Tibial nerve (tissue), 4 donors: ENCODE results near the gene MTFMT. TPM values are rescaled to one million over a fixed set of nuclear protein-coding genes. Genes with fewer than 3 reads are reported as not detected.

Source experiments
- DNase-seq, 2 donors: peaks; one replicate each; pipeline ENCODE4 v3.0.0-alpha.2; 2019; ENCODE audit warnings: low spot score in 2 of 2
- H3K27ac ChIP-seq, 4 donors: fragments of 200-600 bp; sonication (generic) in 3 of 4; one replicate each; pipeline ENCODE4 v1.5.1; 2017 to 2019; ENCODE audit warnings: mild to moderate bottlenecking in 1 of 4
- H3K27me3 ChIP-seq, 2 donors: fragments of 200-600 bp; sonication (generic) in 1 of 2; one replicate each; pipeline versions ENCODE4 v1.5.1 to v1.6.0; 2017 to 2019
- H3K36me3 ChIP-seq, 3 donors: fragments of 200-600 bp; sonication (generic); one replicate each; pipeline ENCODE4 v1.5.1; 2018 to 2019
- H3K4me1 ChIP-seq, 4 donors: fragments of 200-600 bp; sonication (generic) in 3 of 4; one replicate each; pipeline ENCODE4 v1.5.1; 2017 to 2019
- H3K4me3 ChIP-seq, 4 donors: fragments of 200-600 bp; sonication (generic) in 3 of 4; one replicate each; pipeline ENCODE4 v1.5.1; 2017 to 2019; ENCODE audit warnings: mild to moderate bottlenecking in 1 of 4, moderate library complexity in 1 of 4
- H3K9me3 ChIP-seq, 4 donors: fragments of 200-600 bp; sonication (generic) in 3 of 4; one replicate each; pipeline ENCODE4 v1.5.1; 2017 to 2019
- EP300 ChIP-seq, 2 donors: sonication (generic); formaldehyde crosslinking; IDR thresholded peaks; one replicate each; pipeline ENCODE4 v1.6.1; 2017; ENCODE audit warnings: antibody characterized with exemption in 2 of 2, mild to moderate bottlenecking in 1 of 2
- POLR2A ChIP-seq, 2 donors: fragments of 450-650 bp; IDR thresholded peaks; one replicate each; pipeline ENCODE4 v1.6.1; 2017; ENCODE audit warnings: antibody characterized with exemption in 2 of 2, mild to moderate bottlenecking in 2 of 2, moderate library complexity in 2 of 2
- WGBS, 2 donors: methylation state at CpG; one replicate each; pipeline ENCODE4 v1.1.5; 2018; 5-methylcytosine and 5-hydroxymethylcytosine counted together
- total RNA-seq, 4 donors: library from RNA; depleted of rRNA; stranded (reverse); fragments of >200 nt; gene quantifications; one replicate each; pipeline ENCODE4 v1.1.0, GENCODE V29; 2016
- TF ChIP-seq, protein P1 (sequence below), 5 experiments: fragments of 200-600 bp in 3 of 5; fragments of 450-650 bp in 2 of 5; sonication (generic) in 3 of 5; IDR thresholded peaks; one replicate each; pipeline ENCODE4 v1.5.1; 2016 to 2019; ENCODE audit warnings: antibody characterized with exemption in 5 of 5, mild to moderate bottlenecking in 3 of 5, moderate library complexity in 2 of 5

MTFMT gene
- total RNA-seq, 4 donors from 2014 or later = 36.8 to 45.7 (median 41.2) TPM

DNA sequence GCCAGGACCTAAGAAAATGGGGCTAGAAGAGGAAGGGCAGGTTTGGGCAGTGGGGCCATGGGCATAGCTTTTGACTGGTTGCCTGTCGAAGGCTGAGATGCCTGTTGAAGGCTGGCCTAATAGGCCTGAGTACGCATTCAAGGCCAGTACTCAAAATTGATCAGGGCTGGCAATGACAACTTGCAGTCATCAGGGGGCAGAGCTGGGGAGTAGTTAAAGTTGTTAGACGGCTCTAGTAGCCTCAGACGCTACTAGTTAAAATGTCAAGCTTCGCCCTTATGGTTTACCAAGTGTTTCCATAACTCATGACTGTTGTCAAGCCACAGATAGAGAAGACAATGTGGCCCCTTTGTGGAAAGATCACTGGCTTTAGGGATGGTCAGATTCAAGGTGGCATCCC lies 68.4 kb downstream of the MTFMT start:
- 79 to 91% methylated on average over 5 of the region's 5 CpGs for whole genome bisulfite sequencing, 2 donors
- DNase-seq = no peak
- no peak overlapping the region for H3K4me3 ChIP-seq
- TF ChIP-seq, protein P1, sequence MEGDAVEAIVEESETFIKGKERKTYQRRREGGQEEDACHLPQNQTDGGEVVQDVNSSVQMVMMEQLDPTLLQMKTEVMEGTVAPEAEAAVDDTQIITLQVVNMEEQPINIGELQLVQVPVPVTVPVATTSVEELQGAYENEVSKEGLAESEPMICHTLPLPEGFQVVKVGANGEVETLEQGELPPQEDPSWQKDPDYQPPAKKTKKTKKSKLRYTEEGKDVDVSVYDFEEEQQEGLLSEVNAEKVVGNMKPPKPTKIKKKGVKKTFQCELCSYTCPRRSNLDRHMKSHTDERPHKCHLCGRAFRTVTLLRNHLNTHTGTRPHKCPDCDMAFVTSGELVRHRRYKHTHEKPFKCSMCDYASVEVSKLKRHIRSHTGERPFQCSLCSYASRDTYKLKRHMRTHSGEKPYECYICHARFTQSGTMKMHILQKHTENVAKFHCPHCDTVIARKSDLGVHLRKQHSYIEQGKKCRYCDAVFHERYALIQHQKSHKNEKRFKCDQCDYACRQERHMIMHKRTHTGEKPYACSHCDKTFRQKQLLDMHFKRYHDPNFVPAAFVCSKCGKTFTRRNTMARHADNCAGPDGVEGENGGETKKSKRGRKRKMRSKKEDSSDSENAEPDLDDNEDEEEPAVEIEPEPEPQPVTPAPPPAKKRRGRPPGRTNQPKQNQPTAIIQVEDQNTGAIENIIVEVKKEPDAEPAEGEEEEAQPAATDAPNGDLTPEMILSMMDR (IDR thresholded peaks at IDR 0.05) = no peak
- TF ChIP-seq EP300 (IDR thresholded peaks at IDR 0.05) = no peak
- no peak for TF ChIP-seq POLR2A (IDR thresholded peaks at IDR 0.05)
- H3K36me3 ChIP-seq = peaks cover 0 to 94% (median 24%) of the 10 kb centered on the region in 3 donors
- no peaks in the 10 kb centered on the region for H3K4me1 ChIP-seq
- no peak overlapping the region for H3K27ac ChIP-seq
- H3K9me3 ChIP-seq = no peaks in the 10 kb centered on the region
- H3K27me3 ChIP-seq = no peaks in the 10 kb centered on the region

DNA sequence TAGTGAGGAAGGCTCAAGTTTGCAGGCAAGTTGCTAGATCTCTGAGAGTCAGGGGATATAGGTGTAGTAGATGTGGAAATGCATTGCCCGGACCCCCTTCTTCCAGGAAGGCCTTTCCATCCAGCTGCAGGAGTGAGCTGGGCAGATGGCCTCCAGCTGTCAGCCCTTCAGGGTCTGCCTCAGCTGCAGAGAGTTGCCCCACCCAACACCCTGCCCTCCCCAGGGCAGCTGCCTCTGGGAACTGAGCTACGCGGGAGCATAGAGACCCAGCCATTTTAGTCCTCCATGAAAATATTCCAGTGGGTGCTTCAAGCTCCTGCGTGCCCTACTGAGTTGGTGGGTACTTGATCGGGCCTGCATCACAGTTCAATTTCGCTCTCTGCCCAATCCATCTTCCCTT lies 69.3 kb downstream of the MTFMT start:
- 91 to 98% methylated on average over 6 of the region's 6 CpGs for WGBS, 2 donors
- Histone ChIP-seq H3K4me3 (no peak overlapping the region), H3K27me3 (no peaks in the 10 kb centered on the region), H3K27ac (no peak overlapping the region), H3K4me1 (no peaks in the 10 kb centered on the region), H3K36me3 (peaks cover 0 to 95% (median 24%) of the 10 kb centered on the region in 3 donors), H3K9me3 (no peaks in the 10 kb centered on the region)
- no peak for TF ChIP-seq EP300 (IDR thresholded peaks at IDR 0.05)
- no peak for TF ChIP-seq POLR2A (IDR thresholded peaks at IDR 0.05)
- TF ChIP-seq, protein P1 (IDR thresholded peaks at IDR 0.05) = no peak
- no peak for DNase-seq

- Histone ChIP-seq H3K27me3 (no peaks in the 10 kb centered on the region), H3K9me3 (no peaks in the 10 kb centered on the region), H3K36me3 (peaks cover 0 to 89% (median 14%) of the 10 kb centered on the region in 3 donors), H3K4me3 (no peak overlapping the region), H3K27ac (no peak overlapping the region), H3K4me1 (no peaks in the 10 kb centered on the region)
- no peak for DNase-seq
- TF ChIP-seq POLR2A (IDR thresholded peaks at IDR 0.05) = no peak
- whole genome bisulfite sequencing, 2 donors = 95 to 96% methylated on average over 9 of the region's 9 CpGs
Observed at GRCh38 chr15:64959128-64959527, 70.3 kb downstream of the MTFMT start.

- Histone ChIP-seq H3K4me1 (no peaks in the 10 kb centered on the region), H3K27me3 (no peaks in the 10 kb centered on the region), H3K4me3 (no peak overlapping the region), H3K36me3 (peaks cover 0 to 51% (median 0%) of the 10 kb centered on the region in 3 donors), H3K27ac (no peak overlapping the region), H3K9me3 (no peaks in the 10 kb centered on the region)
- 89 to 91% methylated on average over 2 to 3 of the region's 3 CpGs for WGBS, 2 donors
- no peak for DNase-seq
- TF ChIP-seq, protein P1 (IDR thresholded peaks at IDR 0.05) = no peak
- TF ChIP-seq POLR2A (IDR thresholded peaks at IDR 0.05) (no peak), EP300 (IDR thresholded peaks at IDR 0.05) (no peak)
Observed at GRCh38 chr15:64954395-64954794, 75.0 kb downstream of the MTFMT start.

- Histone ChIP-seq H3K4me3 (no peak overlapping the region), H3K36me3 (peaks cover 0 to 43% (median 0%) of the 10 kb centered on the region in 3 donors), H3K27me3 (no peaks in the 10 kb centered on the region), H3K27ac (no peak overlapping the region), H3K4me1 (no peaks in the 10 kb centered on the region), H3K9me3 (no peaks in the 10 kb centered on the region)
- DNase-seq = no peak
- WGBS, 2 donors = 95 to 96% methylated on average over 2 of the region's 2 CpGs
- TF ChIP-seq, protein P1 (IDR thresholded peaks at IDR 0.05) = no peak
- TF ChIP-seq EP300 (IDR thresholded peaks at IDR 0.05) (no peak), POLR2A (IDR thresholded peaks at IDR 0.05) (no peak)
Observed at GRCh38 chr15:64951777-64952418, 77.5 kb downstream of the MTFMT start.

Other genes with a start within 250 kb of the MTFMT start
- 1 to 10 TPM in 2 of 4 donors, under 1 TPM in 1, not detected in 1; 0.39 to 2.4 (median 1.1) TPM for gene PIF1, start 204.0 kb downstream of the MTFMT start, total RNA-seq
- 10 to 100 TPM; 40.8 to 69.9 (median 60.2) TPM for gene PLEKHO2, start 187.7 kb downstream of the MTFMT start, total RNA-seq
- 10 to 100 TPM; 18.2 to 39.3 (median 26.3) TPM for gene ANKDD1A, start 117.7 kb downstream of the MTFMT start, total RNA-seq
- gene SPG21, start 39.7 kb downstream of the MTFMT start, total RNA-seq = 10 to 100 TPM; 80.4 to 90.6 (median 86.3) TPM
- gene SLC51B, start 15.7 kb upstream of the MTFMT start, total RNA-seq = 1 to 10 TPM in 1 of 4 donors, not detected in 3; 2.7 TPM
- gene RASL12, start 38.4 kb upstream of the MTFMT start, total RNA-seq = 10 to 100 TPM; 41.4 to 83.5 (median 78.7) TPM
- not detected for gene KBTBD13, start 47.1 kb upstream of the MTFMT start, total RNA-seq
- gene UBAP1L, start 85.6 kb upstream of the MTFMT start, total RNA-seq = 10 to 100 TPM in 3 of 4 donors, 1 to 10 TPM in 1; 8.4 to 16.7 (median 14.0) TPM
- 10 to 100 TPM; 27.9 to 57.5 (median 37.8) TPM for gene PDCD7, start 104.2 kb upstream of the MTFMT start, total RNA-seq
- 10 to 100 TPM; 29.5 to 96.7 (median 69.7) TPM for gene CLPX, start 155.7 kb upstream of the MTFMT start, total RNA-seq
- gene CILP, start 181.8 kb upstream of the MTFMT start, total RNA-seq = 100 to 1,000 TPM in 1 of 4 donors, 10 to 100 TPM in 2, 1 to 10 TPM in 1; 7.8 to 209 (median 55.5) TPM